Adrenal gland (tissue), 12 donors: Measurements from ENCODE around the gene FAM98C. TPM values are rescaled to one million over a fixed set of nuclear protein-coding genes. Genes with fewer than 3 reads are reported as not detected.

ENCODE experiments used
- DNase-seq, 7 donors: peaks; one replicate each; pipeline ENCODE4 v3.0.0-alpha.2; 2019 to 2020
- H3K27ac ChIP-seq, 5 donors: fragments of 200-600 bp; sonication (generic) in 4 of 5; 1 replicate in 3 of 5; 2 replicates in 2 of 5; pipeline versions ENCODE4 v1.5.1 to v1.8.0; 2016 to 2020; ENCODE audit warnings: mild to moderate bottlenecking in 1 of 5
- H3K27me3 ChIP-seq: fragments of 200-600 bp; 2 replicates; pipeline ENCODE4 v1.8.0; 2021
- H3K36me3 ChIP-seq, 2 donors: fragments of 200-600 bp; replicated peaks in 1 of 2; 1 replicate in 1 of 2; 2 replicates in 1 of 2; pipeline versions ENCODE4 v1.5.1 to v1.8.0; 2018 to 2022
- H3K4me1 ChIP-seq, 2 donors: fragments of 200-600 bp; replicated peaks in 1 of 2; 1 replicate in 1 of 2; 2 replicates in 1 of 2; pipeline versions ENCODE4 v1.5.1 to v1.8.0; 2018 to 2021
- H3K4me3 ChIP-seq, 4 donors: fragments of 200-600 bp; sonication (generic) in 3 of 4; one replicate each; pipeline ENCODE4 v1.5.1; 2016 to 2018
- H3K9me3 ChIP-seq, 3 donors: fragments of 200-600 bp; sonication (generic) in 1 of 3; replicated peaks in 1 of 3; 1 replicate in 2 of 3; 2 replicates in 1 of 3; pipeline versions ENCODE4 v1.5.1 to v1.8.0; 2016 to 2021
- CTCF ChIP-seq, 6 experiments: fragments of 450-650 bp in 4 of 6; fragments of 200-600 bp in 2 of 6; sonication (generic) in 1 of 6; IDR thresholded peaks; 1 replicate in 5 of 6; 2 replicates in 1 of 6; pipeline versions ENCODE4 v1.5.1 to v1.8.0; 2016 to 2021; ENCODE audit warnings: antibody characterized with exemption in 6 of 6, mild to moderate bottlenecking in 2 of 6, moderate library complexity in 1 of 6
- POLR2A ChIP-seq, 2 donors: fragments of 450-650 bp; IDR thresholded peaks; one replicate each; pipeline ENCODE4 v1.6.1; 2017; ENCODE audit warnings: antibody characterized with exemption in 2 of 2, mild to moderate bottlenecking in 2 of 2, moderate library complexity in 1 of 2
- WGBS, 4 donors: extraction: QIAGEN DNeasy Blood & Tissue Kit in 2 of 4; methylation state at CpG; one replicate each; pipeline versions ENCODE4 v1.1.5 to v1.1.7; 2013 to 2017; 5-methylcytosine and 5-hydroxymethylcytosine counted together
- intact Hi-C, 2 donors: fragments of 100-400 bp; cut with DNase I; formaldehyde crosslinking; loops; one replicate each; pipeline versions ENCODE4 v1.14.1 to v1.15.0; 2022 to 2023
- polyA plus RNA-seq, 3 donors: library from polyadenylated mRNA; stranded (reverse); fragments of 200-250 nt in 2 of 3; fragments of 350-450 nt in 1 of 3; fragmentation: Illumina TruSeq in 1 of 3; extraction: RNeasy Lipid Tissue Mini Kit (QIAGEN cat#74804) in 1 of 3; gene quantifications; one replicate each; pipeline ENCODE4 v1.2.3, GENCODE V29; 2013 to 2014
- total RNA-seq, 9 donors: library from RNA; depleted of rRNA in 4 of 9; stranded (reverse); fragments of >200 nt in 4 of 9; fragments of 120-200 nt in 1 of 9; fragmentation: NEBNext Ultra II Directional in 1 of 9; extraction: Animal tissue kit (Norgen Biotek cat#: 25700) in 1 of 9; gene quantifications; one replicate each; pipeline versions ENCODE4 v1.1.0 to v1.2.4, GENCODE V29; 2013 to 2023
- donor health status: healthy with polysubstance abuse.
- donor health status: Bipolar disorder and iron deficiency.
- donor health status: DM: yes; HTN: yes; CAD: no.
- donor health status: DM: no; HTN: no; CAD: no.
- donor health status: DM: no; HTN: no; CAD: no.
- donor health status: DM: yes; HTN: yes; CAD: no.

The FAM98C gene
- total and polyA plus RNA-seq, 12 donors: 5.3 to 33.5 (median 17.0) TPM

- Histone ChIP-seq H3K36me3 (no peaks in the 10 kb centered on the region), H3K4me1 (no peaks in the 10 kb centered on the region), H3K9me3 (no peaks in the 10 kb centered on the region), H3K4me3 (no peak overlapping the region), H3K27ac (no peak overlapping the region), H3K27me3 (no peaks in the 10 kb centered on the region)
- TF ChIP-seq CTCF (IDR thresholded peaks at IDR 0.05): no peak
- TF ChIP-seq POLR2A (IDR thresholded peaks at IDR 0.05): no peak
- intact Hi-C loops: no loop called here
- no peak for DNase-seq
- whole genome bisulfite sequencing, 4 donors: 48 to 60% (median 53%) methylated on average over 6 to 7 of the region's 7 CpGs
These were observed 38.9 kb downstream of the FAM98C start for GRCh38 chr19:38441657-38442348.

GRCh38 chr19:38442736-38443135 lies 39.8 kb downstream of the FAM98C start:
- no peak for DNase-seq
- WGBS, 4 donors: 74 to 90% (median 78%) methylated on average over 6 to 9 of the region's 9 CpGs
- Histone ChIP-seq H3K27me3 (no peaks in the 10 kb centered on the region), H3K9me3 (no peaks in the 10 kb centered on the region), H3K4me1 (no peaks in the 10 kb centered on the region), H3K4me3 (no peak overlapping the region), H3K36me3 (no peaks in the 10 kb centered on the region), H3K27ac (no peak overlapping the region)
- intact Hi-C loops: no loop called here
- TF ChIP-seq POLR2A (IDR thresholded peaks at IDR 0.05): no peak
- TF ChIP-seq CTCF (IDR thresholded peaks at IDR 0.05): no peak

- WGBS, 4 donors: 75 to 95% (median 87%) methylated on average over 8 to 15 of the region's 15 CpGs
- TF ChIP-seq POLR2A (IDR thresholded peaks at IDR 0.05) (no peak), CTCF (IDR thresholded peaks at IDR 0.05) (no peak)
- Histone ChIP-seq H3K9me3 (no peaks in the 10 kb centered on the region), H3K27me3 (no peaks in the 10 kb centered on the region), H3K4me1 (no peaks in the 10 kb centered on the region), H3K27ac (no peak overlapping the region), H3K4me3 (no peak overlapping the region), H3K36me3 (no peaks in the 10 kb centered on the region)
- DNase-seq: no peak
- intact Hi-C loops: no loop called here
These were observed 40.6 kb downstream of the FAM98C start for GRCh38 chr19:38443458-38443999.

- intact Hi-C loops: no loop called here
- DNase-seq: no peak
- WGBS, 4 donors: 66 to 90% (median 84%) methylated on average over 3 to 7 of the region's 7 CpGs
- Histone ChIP-seq H3K4me3 (no peak overlapping the region), H3K27ac (no peak overlapping the region), H3K9me3 (no peaks in the 10 kb centered on the region), H3K36me3 (no peaks in the 10 kb centered on the region), H3K4me1 (no peaks in the 10 kb centered on the region), H3K27me3 (no peaks in the 10 kb centered on the region)
- TF ChIP-seq CTCF (IDR thresholded peaks at IDR 0.05) (no peak), POLR2A (IDR thresholded peaks at IDR 0.05) (no peak)
These were observed 41.1 kb downstream of the FAM98C start for GRCh38 chr19:38444026-38444425.
